ENCODE results near the gene SND1. TPM values are rescaled to one million over a fixed set of nuclear protein-coding genes. Genes with fewer than 3 reads are reported as not detected.

SND1 gene
- polyA plus RNA-seq, 3 donors, result 46.5 to 97.3 (median 79.8) TPM

DNA sequence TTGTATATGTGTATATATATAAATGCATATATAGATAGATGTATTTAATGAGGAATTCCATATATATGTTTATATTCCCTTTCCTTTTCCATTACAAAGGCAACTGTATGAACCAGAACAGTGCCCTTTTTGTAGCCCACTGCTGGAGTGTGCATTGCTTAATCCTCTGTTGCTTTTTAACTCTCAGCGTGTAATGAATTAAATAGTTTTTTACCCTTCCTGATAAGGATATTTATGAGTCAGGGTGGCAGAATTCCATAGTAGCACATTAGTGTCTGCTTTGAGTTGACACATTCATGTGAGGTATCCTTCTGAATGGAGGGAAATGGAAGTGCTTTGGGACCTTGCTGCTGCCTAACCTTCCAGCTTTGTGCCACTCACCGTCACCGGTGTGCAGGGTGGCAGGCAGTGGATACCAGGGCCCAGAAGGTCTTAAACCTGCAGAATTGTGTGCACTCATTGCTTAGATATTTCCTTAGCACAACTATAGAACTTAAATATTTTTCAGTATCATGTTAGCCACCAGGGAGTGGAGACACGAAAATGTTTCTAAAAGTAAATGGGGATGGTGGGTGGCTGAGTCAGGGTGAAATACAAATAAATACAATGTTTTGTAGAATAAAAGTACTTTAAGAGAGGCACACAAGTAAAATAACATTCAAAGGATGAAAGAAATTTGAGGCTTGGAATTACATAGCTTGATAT is 117.9 kb downstream of the SND1 start:
- no peaks in the 10 kb centered on the region for H3K9me3 Mint-ChIP-seq
- H3K79me2 ChIP-seq (ENCODE audit: insufficient read depth, low read length), result peaks cover 63% of the 10 kb centered on the region
- no peaks in the 10 kb centered on the region for H3K9me3 ChIP-seq (replicated peaks in 1 of 2; ENCODE audit: control insufficient read depth in 1 of 2, insufficient read depth in 1 of 2, low read length in 2 of 2)
- H2AFZ ChIP-seq (ENCODE audit: insufficient read depth, low read depth, low read length, poor library complexity, severe bottlenecking), result no peak overlapping the region
- H3K4me2 ChIP-seq (replicated peaks; ENCODE audit: extremely low read depth, low read length, poor library complexity, severe bottlenecking), result no peak overlapping the region
- peaks cover 48% of the 10 kb centered on the region for H4K20me1 ChIP-seq (ENCODE audit: insufficient read depth, low read length)
- H3K4me1 ChIP-seq (ENCODE audit: control insufficient read depth in 1 of 2, insufficient read depth in 2 of 2, low read length in 2 of 2), result peaks cover 5 to 6% of the 10 kb centered on the region in 2 donors
- H3K4me3 ChIP-seq (replicated peaks in 1 of 3; ENCODE audit: low read depth in 2 of 3, low read length in 3 of 3), result no peak overlapping the region
- H3K36me3 Mint-ChIP-seq, result peaks cover 17 to 27% of the 10 kb centered on the region in 2 donors
- H3K36me3 ChIP-seq (replicated peaks in 1 of 2; ENCODE audit: control insufficient read depth in 1 of 2, insufficient read depth in 2 of 2, low read length in 2 of 2), result peaks cover 0 to 13% of the 10 kb centered on the region in 2 donors
- DNase-seq, result no peak
- TF ChIP-seq, protein P1, sequence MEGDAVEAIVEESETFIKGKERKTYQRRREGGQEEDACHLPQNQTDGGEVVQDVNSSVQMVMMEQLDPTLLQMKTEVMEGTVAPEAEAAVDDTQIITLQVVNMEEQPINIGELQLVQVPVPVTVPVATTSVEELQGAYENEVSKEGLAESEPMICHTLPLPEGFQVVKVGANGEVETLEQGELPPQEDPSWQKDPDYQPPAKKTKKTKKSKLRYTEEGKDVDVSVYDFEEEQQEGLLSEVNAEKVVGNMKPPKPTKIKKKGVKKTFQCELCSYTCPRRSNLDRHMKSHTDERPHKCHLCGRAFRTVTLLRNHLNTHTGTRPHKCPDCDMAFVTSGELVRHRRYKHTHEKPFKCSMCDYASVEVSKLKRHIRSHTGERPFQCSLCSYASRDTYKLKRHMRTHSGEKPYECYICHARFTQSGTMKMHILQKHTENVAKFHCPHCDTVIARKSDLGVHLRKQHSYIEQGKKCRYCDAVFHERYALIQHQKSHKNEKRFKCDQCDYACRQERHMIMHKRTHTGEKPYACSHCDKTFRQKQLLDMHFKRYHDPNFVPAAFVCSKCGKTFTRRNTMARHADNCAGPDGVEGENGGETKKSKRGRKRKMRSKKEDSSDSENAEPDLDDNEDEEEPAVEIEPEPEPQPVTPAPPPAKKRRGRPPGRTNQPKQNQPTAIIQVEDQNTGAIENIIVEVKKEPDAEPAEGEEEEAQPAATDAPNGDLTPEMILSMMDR (IDR thresholded peaks at IDR 0.05), result no peak
- H3K4me1 Mint-ChIP-seq, result peaks cover 11% of the 10 kb centered on the region
- no peak overlapping the region for H3K27ac Mint-ChIP-seq
- intact Hi-C loops (cut with micrococcal nuclease), result no loop called here
- no peaks in the 10 kb centered on the region for H3K27me3 ChIP-seq (ENCODE audit: control insufficient read depth in 2 of 2, insufficient read depth in 2 of 2, low read length in 2 of 2)
- WGBS (ENCODE audit: insufficient coverage), result 91% methylated on average over 2 of the region's 4 CpGs
- H3K27me3 Mint-ChIP-seq (ENCODE audit: low read depth in 3 of 3), result no peaks in the 10 kb centered on the region
- no peak overlapping the region for H3K4me3 Mint-ChIP-seq
- no peak overlapping the region for H3K9ac ChIP-seq (ENCODE audit: insufficient read depth, low read length, poor library complexity, severe bottlenecking)
- H3K27ac ChIP-seq (ENCODE audit: low read depth in 1 of 2, low read length in 2 of 2), result no peak overlapping the region

DNA sequence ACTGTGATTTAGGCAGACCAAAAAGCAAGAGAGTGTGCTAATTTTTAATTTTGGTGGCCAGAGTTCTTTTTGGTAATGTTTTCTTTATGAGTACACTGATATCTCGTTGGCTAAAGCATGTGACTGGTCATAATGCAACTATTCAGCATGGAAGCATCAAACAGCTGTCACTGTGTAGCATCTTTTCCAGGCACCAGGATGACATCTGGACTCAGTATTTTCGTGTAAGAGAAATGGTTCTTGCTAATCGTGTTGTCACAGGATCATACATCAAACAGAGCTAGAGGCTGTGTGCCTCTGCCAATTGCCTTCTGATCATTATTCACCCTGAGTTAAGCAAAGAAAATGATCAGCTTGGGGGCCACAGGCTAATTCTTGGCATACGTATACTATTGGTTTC is 118.9 kb downstream of the SND1 start:
- H3K36me3 Mint-ChIP-seq, result peaks cover 17 to 26% of the 10 kb centered on the region in 2 donors
- peaks cover 9% of the 10 kb centered on the region for H3K4me1 Mint-ChIP-seq
- TF ChIP-seq, protein P1 (IDR thresholded peaks at IDR 0.05), result no peak
- Histone ChIP-seq H3K4me1 (ENCODE audit: control insufficient read depth in 1 of 2, insufficient read depth in 2 of 2, low read length in 2 of 2) (peaks cover 5 to 6% of the 10 kb centered on the region in 2 donors), H3K9me3 (replicated peaks in 1 of 2; ENCODE audit: control insufficient read depth in 1 of 2, insufficient read depth in 1 of 2, low read length in 2 of 2) (no peaks in the 10 kb centered on the region), H4K20me1 (ENCODE audit: insufficient read depth, low read length) (peaks cover 45% of the 10 kb centered on the region), H3K27ac (ENCODE audit: low read depth in 1 of 2, low read length in 2 of 2) (no peak overlapping the region), H3K4me3 (replicated peaks in 1 of 3; ENCODE audit: low read depth in 2 of 3, low read length in 3 of 3) (no peak overlapping the region), H3K79me2 (ENCODE audit: insufficient read depth, low read length) (peaks cover 56% of the 10 kb centered on the region), H3K9ac (ENCODE audit: insufficient read depth, low read length, poor library complexity, severe bottlenecking) (no peak overlapping the region), H3K4me2 (replicated peaks; ENCODE audit: extremely low read depth, low read length, poor library complexity, severe bottlenecking) (no peak overlapping the region), H3K27me3 (ENCODE audit: control insufficient read depth in 2 of 2, insufficient read depth in 2 of 2, low read length in 2 of 2) (no peaks in the 10 kb centered on the region), H2AFZ (ENCODE audit: insufficient read depth, low read depth, low read length, poor library complexity, severe bottlenecking) (no peak overlapping the region), H3K36me3 (replicated peaks in 1 of 2; ENCODE audit: control insufficient read depth in 1 of 2, insufficient read depth in 2 of 2, low read length in 2 of 2) (peaks cover 0 to 13% of the 10 kb centered on the region in 2 donors)
- no peaks in the 10 kb centered on the region for H3K27me3 Mint-ChIP-seq (ENCODE audit: low read depth in 3 of 3)
- no peak for DNase-seq
- 100% methylated on average over 4 of the region's 4 CpGs for WGBS (ENCODE audit: insufficient coverage)
- no peaks in the 10 kb centered on the region for H3K9me3 Mint-ChIP-seq
- H3K27ac Mint-ChIP-seq, result no peak overlapping the region
- intact Hi-C loops (cut with micrococcal nuclease), result no loop called here
- H3K4me3 Mint-ChIP-seq, result no peak overlapping the region

All from CD14-positive monocyte (primary cell).